HG03159 (cell line): ENCODE results near the gene SLC6A7.

Source experiments
- ATAC-seq: cut with Tn5 transposase; IDR thresholded peaks from one replicate; pipeline ENCODE4 v1.9.1; 2021; ENCODE audit warnings: mild to moderate bottlenecking, moderate library complexity; ENCODE audit not compliant: unreplicated experiment

Gene SLC6A7

GRCh38 chr5:150189728-150190502 lies at the start of gene SLC6A7:
Gene SLC6A7, plus strand, starts transcription at chr5:150190062. Its CDS starts 266 bp downstream, at chr5:150190328.
- no peak for ATAC-seq

- no peak for ATAC-seq
Measured at GRCh38 chr5:150140830-150141229, 49.0 kb upstream of the SLC6A7 start.

GRCh38 chr5:150141544-150142184 lies 48.2 kb upstream of the SLC6A7 start:
- ATAC-seq: no peak

- ATAC-seq: no peak
Measured at GRCh38 chr5:150142185-150142958, 47.5 kb upstream of the SLC6A7 start.

DNA sequence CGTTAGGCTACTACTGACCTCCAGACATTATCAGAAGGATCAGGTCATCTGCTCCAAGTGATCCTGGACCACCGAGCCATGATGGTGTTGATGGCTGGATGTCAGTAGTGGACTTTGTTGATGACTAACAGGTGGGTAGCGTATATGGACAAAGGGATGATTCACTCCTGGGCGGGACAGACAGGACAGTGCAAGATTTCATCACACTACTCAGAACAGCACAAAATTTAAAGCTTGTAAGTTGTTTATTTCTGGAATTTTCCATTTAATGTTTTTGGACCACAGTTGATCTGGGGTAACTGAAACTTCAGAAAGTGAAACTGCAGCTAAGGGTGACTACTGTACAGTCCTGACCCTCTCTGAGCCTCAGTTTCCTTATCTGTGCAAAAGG lies 46.9 kb upstream of the SLC6A7 start:
- ATAC-seq: no peak

GRCh38 chr5:150143350-150144245 lies 46.3 kb upstream of the SLC6A7 start:
- no peak for ATAC-seq

DNA sequence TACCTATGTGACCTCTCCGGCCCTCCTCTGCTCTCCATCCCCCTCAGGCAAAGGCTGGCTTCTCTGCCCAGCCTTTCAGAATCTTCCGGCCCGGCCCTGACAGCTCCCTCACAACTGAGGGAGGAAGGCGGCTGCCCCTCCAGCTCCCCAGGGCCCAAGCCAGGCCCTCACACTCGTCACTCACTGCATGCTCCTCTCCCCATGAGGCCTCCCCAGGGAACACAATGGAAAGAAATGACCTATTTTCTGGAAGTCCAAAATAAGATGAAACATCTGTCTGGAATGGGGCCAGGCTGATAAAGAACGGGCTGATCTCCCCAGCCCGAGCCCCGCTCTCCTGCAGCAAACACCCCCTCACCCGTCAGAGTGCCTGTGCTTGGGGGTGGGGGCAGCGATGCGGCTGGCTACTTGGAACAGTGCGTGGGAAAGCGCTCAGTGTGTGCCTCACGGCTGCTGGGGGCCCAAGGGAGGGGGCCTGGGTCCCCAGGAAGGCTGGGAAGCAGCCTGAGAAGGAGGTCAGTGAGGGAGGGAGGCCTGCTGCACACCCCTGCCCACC lies 45.5 kb upstream of the SLC6A7 start:
- no peak for ATAC-seq

DNA sequence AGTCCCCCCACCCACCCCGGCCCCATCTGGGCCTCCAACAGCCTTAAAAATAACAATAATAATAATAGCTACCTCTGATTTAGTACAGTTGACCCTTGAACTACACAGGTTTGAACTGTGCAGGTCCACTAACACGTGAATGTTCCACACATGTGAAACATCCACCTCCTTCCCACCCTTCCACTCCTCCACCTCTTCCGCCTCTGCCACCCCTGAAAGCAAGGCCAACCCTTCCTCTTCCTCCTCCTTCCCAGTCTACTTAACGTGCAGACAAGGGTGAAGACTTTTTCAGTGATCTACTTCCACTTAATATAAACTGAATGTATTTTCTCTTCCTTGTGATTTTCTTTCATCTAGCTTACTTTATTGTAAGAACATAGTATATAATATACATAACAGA lies 45.0 kb upstream of the SLC6A7 start:
- no peak for ATAC-seq

DNA sequence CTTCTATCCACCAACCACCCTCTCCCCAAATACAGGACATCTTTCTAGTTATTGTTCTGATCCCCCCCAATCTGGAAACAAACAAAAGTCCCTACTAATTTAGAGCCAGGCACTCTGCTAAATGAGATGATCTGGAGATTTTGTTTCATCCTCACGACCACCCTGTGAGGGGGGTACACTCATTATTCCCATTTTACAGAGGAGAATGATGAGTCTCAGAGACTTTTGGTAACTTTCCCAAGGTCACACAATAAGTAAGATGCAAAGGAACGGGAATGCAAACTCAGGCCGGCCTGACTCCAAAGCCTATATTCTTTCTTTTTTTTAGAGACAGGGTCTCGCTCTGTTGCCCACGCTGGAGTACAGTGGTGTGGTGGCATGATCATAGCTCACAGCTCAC lies 43.6 kb upstream of the SLC6A7 start:
- ATAC-seq: no peak

DNA sequence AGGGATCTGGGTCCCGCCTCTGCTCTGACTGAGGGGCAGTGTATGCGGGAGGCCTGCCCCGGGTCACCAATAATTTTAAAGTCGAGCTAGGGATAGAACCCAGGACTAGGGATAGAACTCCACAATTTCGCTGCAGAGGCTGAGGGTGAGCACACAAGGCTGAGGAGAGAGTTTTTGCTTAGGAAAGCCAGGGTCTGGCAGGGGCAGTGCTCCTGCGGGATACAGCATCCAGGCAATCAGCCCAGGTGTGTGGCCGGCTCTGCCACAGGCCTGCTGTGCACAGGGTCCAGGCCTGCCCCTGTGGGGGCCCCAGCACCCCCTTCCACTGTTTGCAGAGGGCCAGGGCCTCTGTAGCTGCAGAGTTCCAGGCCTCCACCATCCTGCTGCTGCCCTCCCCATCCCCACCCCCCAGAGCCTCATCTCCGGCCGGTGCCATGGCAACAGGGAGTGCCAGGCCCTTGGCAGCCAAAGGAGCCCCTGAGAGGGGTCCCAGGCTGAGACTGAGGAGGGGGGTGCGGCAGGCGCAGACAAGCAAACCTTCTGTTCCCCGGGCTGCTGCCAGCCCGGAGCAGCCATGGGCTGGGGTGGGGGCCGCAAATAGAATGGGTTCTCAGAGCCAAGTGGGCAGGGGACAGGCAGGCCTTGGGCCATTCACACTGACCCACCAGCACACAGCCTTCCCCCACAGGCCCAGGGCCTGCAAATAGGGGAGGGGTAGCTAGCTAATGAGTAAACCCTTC lies 42.8 kb upstream of the SLC6A7 start:
- ATAC-seq: no peak

DNA sequence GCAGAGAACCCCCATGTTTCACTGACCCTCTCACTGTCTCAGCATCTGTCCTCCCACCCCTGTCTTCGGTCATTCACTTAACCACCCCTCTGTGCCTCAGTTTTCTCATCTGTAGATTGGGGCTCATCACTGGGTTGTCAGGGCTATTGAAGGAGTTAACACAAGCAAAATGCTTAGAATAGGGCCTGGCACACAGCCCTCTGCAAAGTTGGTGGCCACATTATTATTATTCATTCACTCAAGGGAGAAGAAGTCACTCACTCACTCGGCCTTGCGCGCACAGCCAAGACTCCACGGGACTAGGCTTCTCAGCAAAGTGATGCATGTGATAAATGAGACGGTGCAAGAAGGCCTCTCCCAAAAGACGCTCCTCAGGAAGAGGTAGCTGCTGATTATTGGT lies 42.2 kb upstream of the SLC6A7 start:
- no peak for ATAC-seq

DNA sequence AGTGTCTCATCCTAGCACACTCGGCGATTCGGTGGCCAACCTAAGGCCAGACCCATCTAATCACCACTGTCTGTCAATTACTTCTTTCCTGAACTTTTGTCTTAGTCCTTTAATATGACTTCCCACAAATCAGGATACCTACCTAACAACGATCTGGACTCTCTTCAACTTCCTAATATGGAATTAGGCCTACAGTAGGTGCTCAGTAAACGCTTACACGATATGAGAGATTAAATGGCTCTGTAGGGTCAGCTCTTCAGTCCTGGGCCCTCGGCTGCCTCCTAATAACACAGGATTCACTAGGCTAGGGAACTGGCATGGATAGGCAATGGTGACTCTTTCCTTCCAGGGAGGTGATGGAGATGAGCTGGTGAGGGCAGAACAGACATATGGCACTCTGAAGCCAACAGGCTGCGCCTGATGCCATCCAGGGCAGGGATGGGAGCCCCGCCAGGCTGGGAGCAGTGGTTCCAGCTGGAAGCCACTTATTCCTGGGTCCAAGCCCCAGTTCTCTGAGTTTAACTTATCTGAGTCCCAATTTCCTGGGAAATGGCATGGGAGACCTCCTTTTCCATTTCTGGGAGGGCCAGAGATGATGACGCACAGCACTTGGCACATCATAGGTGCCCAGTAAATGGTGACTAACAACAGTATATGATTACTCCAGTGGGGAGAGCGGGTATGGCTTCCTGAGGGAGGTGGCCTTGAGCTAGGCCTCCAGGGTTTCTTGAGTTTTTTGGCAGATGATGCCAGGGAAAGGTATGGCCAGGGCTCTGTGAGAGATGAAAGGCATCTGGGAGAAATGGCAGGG lies 41.5 kb upstream of the SLC6A7 start:
- ATAC-seq: no peak

GRCh38 chr5:150149618-150150017 lies 40.2 kb upstream of the SLC6A7 start:
- ATAC-seq: no peak

GRCh38 chr5:150152636-150153462 lies 37.0 kb upstream of the SLC6A7 start:
- ATAC-seq: no peak

GRCh38 chr5:150153483-150153882 lies 36.4 kb upstream of the SLC6A7 start:
- no peak for ATAC-seq

- ATAC-seq: no peak
Measured at GRCh38 chr5:150153957-150154617, 35.8 kb upstream of the SLC6A7 start.

DNA sequence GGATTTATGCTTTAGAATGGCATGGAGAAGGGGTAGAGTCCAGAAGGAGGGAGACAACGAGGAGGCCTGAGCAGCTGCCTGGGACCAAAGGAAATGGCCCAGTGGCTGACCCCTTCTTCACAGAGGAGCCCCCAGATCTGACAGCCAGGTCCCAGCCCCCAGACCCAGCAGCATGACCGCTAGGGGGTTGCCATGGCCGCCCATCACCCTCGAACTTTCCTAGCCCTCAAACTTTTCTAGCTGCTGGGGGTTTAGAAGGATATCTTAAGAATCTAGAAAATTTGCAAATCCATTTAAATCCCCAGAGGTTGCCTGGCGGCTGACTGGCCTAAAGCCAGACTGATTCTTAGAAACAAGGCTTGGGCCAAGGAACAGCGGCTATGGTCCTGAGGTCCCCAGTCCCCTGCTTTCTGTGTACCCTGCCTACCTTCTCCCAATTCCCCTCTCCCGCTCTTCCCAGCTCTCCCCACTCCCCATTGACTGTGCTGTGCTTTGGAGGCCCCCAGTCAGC lies 35.2 kb upstream of the SLC6A7 start:
- no peak for ATAC-seq
